ENCODE results near the gene CD82.
A peak's percentile ranks its signal among the peaks of the same experiment; 100 is the strongest.

DNA sequence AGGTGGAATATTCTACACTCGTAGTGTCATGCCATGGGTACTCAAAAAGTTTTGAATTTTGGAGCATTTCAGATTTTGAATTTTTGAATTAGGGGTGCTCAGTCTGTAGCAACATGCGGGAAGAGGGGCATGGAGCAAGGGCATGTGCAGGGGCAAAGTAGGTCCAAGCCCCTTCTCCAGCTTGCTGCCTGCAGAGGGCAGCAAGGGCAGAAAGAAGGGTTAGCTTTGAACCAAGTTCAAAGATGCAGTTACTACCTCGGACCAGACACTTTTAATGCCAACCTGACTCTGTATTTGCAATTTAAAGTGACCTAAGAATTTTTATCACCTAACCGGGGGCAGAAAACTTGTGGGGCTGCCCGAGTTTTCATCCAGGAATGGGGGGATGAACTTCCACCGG is 68.2 kb downstream of the CD82 start:
- TF ChIP-seq, protein P1, sequence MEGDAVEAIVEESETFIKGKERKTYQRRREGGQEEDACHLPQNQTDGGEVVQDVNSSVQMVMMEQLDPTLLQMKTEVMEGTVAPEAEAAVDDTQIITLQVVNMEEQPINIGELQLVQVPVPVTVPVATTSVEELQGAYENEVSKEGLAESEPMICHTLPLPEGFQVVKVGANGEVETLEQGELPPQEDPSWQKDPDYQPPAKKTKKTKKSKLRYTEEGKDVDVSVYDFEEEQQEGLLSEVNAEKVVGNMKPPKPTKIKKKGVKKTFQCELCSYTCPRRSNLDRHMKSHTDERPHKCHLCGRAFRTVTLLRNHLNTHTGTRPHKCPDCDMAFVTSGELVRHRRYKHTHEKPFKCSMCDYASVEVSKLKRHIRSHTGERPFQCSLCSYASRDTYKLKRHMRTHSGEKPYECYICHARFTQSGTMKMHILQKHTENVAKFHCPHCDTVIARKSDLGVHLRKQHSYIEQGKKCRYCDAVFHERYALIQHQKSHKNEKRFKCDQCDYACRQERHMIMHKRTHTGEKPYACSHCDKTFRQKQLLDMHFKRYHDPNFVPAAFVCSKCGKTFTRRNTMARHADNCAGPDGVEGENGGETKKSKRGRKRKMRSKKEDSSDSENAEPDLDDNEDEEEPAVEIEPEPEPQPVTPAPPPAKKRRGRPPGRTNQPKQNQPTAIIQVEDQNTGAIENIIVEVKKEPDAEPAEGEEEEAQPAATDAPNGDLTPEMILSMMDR (IDR thresholded peaks at IDR 0.05), result peak; percentile 66
- TF ChIP-seq POLR2AphosphoS5 (IDR thresholded peaks at IDR 0.05; ENCODE audit: low read depth, low read length), result no peak
- TF ChIP-seq, protein P2, sequence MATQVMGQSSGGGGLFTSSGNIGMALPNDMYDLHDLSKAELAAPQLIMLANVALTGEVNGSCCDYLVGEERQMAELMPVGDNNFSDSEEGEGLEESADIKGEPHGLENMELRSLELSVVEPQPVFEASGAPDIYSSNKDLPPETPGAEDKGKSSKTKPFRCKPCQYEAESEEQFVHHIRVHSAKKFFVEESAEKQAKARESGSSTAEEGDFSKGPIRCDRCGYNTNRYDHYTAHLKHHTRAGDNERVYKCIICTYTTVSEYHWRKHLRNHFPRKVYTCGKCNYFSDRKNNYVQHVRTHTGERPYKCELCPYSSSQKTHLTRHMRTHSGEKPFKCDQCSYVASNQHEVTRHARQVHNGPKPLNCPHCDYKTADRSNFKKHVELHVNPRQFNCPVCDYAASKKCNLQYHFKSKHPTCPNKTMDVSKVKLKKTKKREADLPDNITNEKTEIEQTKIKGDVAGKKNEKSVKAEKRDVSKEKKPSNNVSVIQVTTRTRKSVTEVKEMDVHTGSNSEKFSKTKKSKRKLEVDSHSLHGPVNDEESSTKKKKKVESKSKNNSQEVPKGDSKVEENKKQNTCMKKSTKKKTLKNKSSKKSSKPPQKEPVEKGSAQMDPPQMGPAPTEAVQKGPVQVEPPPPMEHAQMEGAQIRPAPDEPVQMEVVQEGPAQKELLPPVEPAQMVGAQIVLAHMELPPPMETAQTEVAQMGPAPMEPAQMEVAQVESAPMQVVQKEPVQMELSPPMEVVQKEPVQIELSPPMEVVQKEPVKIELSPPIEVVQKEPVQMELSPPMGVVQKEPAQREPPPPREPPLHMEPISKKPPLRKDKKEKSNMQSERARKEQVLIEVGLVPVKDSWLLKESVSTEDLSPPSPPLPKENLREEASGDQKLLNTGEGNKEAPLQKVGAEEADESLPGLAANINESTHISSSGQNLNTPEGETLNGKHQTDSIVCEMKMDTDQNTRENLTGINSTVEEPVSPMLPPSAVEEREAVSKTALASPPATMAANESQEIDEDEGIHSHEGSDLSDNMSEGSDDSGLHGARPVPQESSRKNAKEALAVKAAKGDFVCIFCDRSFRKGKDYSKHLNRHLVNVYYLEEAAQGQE (IDR thresholded peaks at IDR 0.05; ENCODE audit: insufficient read depth in 1 of 2, low read depth in 2 of 2, low read length in 1 of 2), result no peak
